ENCODE data around the gene CACNG6.

DNA sequence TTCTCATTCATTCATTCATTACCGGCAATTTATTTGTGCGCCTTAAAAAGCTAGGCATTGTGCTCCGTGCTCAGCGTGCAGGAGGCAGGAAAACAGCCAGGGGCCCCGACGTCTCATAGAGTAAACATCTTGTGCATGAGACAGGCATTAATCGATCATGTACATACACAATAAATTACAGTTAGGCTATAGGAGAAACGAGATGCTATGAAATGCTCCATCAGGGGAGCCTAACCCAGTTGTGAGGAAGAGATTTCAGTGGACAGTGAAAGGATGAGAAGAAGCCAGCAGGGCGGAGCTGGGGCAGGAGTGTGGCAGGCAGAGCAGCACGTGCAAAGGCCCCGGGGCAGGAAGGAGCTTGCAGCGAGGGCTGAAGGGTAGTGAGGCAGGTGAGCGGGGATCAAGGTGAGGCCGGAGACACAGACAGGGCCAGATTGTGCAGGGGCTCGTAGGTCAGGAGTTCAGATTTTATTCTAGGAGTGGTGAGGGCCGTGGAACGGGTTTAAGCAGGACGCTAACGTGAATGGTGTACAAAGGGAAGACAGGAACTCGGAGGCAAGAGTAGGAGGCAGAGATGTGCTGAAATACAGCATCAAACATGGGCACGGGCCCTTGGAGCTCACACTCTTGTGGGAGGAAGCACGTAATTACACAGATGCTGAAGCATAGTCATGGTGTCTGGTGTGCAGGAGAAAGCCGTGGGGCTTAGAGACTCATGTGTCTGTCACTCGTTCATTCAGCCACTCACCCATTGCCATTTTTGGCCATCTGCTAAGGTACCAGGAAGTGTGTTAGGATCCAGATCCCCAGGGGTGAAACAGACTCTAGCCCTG lies 7.8 kb upstream of the CACNG6 start:
- TF ChIP-seq POLR2AphosphoS5 (IDR thresholded peaks at IDR 0.05; ENCODE audit: low read depth, low read length) (no peak), POLR2A (IDR thresholded peaks at IDR 0.05; ENCODE audit: low read depth, low read length) (no peak), TAF1 (IDR thresholded peaks at IDR 0.05; ENCODE audit: borderline replicate concordance, low read depth, low read length) (no peak)
